ENCODE measurements around the gene ANTXR1. TPM values are rescaled to one million over a fixed set of nuclear protein-coding genes. Genes with fewer than 3 reads are reported as not detected.

Gene ANTXR1
- total RNA-seq, 1 experiment from 2014 or later: 25.7 TPM

DNA sequence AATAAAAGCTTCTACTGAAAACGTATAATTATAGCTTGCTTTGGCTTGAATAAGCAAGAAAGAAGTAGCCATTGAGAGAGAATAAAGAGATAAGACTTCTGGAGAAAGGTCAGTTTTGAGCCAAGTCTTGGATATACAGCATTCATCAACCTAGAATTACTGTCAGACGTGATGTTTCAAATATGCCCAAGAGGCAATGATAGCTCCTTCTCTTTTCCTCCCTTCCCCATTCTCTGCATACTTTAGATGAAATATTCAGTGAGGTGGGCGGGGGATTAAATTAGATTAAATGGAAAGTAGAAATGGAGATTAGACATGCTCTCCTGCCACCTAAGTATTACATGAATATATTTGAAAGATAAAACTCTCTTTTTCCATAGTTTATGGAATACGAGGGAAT, 8.7 kb downstream of the ANTXR1 start:
- Histone ChIP-seq H3K9ac (ENCODE audit: low read length) (no peak overlapping the region), H3K4me1 (ENCODE audit: control insufficient read depth in 1 of 2, insufficient read depth in 2 of 2, low read length in 2 of 2) (peaks cover 0 to 6% of the 10 kb centered on the region in 2 experiments; a peak in 1 of 4 replicates), H3K9me3 (ENCODE audit: control insufficient read depth in 1 of 2, insufficient read depth in 1 of 2, low read depth in 1 of 2, low read length in 2 of 2) (no peaks in the 10 kb centered on the region), H3K4me2 (ENCODE audit: low read length) (no peak overlapping the region), H3K79me2 (ENCODE audit: insufficient read depth, low read length) (0 out of 2 replicates have a peak, but pooled peaks cover 4% of the 10 kb centered on the region), H3K27me3 (ENCODE audit: insufficient read depth, low read length) (no peaks in the 10 kb centered on the region), H2AFZ (ENCODE audit: low read depth, low read length, poor library complexity, severe bottlenecking) (no peak overlapping the region), H3K4me3 (replicated peaks in 1 of 2; ENCODE audit: low read depth in 1 of 2, low read length in 2 of 2) (no peak overlapping the region), H3K27ac (ENCODE audit: low read depth, low read length) (no peak overlapping the region), H3K36me3 (ENCODE audit: control insufficient read depth in 1 of 2, insufficient read depth in 2 of 2, low read length in 2 of 2) (no peaks in the 10 kb centered on the region), H4K20me1 (ENCODE audit: insufficient read depth) (no peaks in the 10 kb centered on the region), H3K9me2 (ENCODE audit: insufficient read depth) (no peaks in the 10 kb centered on the region)
- RAD21 ChIA-PET (ENCODE audit: low non-redundant PET in 1 of 2, low total read pairs in 2 of 2, uncharacterized antibody in 2 of 2, unreplicated experiment in 2 of 2): no interaction called here
- no peak for ATAC-seq
- POLR2A ChIA-PET: no interaction called here
- CTCF ChIA-PET: no interaction called here
- intact Hi-C loops (cut with micrococcal nuclease): no loop called here
- TF ChIP-seq ZNF274 (IDR thresholded peaks at IDR 0.05; ENCODE audit: low read depth, low read length) (no peak), CBX3 (IDR thresholded peaks at IDR 0.05; ENCODE audit: low read depth) (no peak), ELF1 (IDR thresholded peaks at IDR 0.05; ENCODE audit: borderline replicate concordance, low read depth) (no peak)
- BruUV-seq (replicated peaks): no TSS peak
- no peak for DNase-seq (ENCODE audit: low read depth, low spot score)

DNA sequence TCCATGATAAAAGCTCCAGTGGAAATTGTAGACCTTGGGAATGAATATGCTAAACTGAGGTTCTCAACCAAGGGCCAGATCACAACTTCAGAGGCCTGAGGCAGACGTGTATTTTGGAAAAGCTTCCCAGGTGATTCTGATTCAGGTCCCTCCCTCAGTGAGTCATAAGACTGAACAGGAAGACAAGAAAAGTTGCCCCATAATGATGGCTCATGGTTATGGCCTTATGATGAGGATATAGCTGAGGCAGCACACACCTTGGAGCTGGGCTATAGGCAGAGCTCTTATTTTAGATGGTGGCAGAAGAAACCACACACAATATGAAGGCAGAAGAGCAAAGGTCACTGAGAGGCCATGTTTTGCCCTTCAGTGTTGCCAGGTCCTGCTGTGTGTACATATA, 9.6 kb downstream of the ANTXR1 start:
- Histone ChIP-seq H3K4me2 (ENCODE audit: low read length) (peak overlapping the region; percentile 6; the same call in 1 of the 2 replicates), H2AFZ (ENCODE audit: low read depth, low read length, poor library complexity, severe bottlenecking) (no peak overlapping the region), H3K4me1 (ENCODE audit: control insufficient read depth in 1 of 2, insufficient read depth in 2 of 2, low read length in 2 of 2) (peaks cover 0 to 6% of the 10 kb centered on the region in 2 experiments; a peak in 1 of 4 replicates), H3K27me3 (ENCODE audit: insufficient read depth, low read length) (no peaks in the 10 kb centered on the region), H3K9me2 (ENCODE audit: insufficient read depth) (no peaks in the 10 kb centered on the region), H3K4me3 (replicated peaks in 1 of 2; ENCODE audit: low read depth in 1 of 2, low read length in 2 of 2) (no peak overlapping the region), H3K27ac (ENCODE audit: low read depth, low read length) (no peak overlapping the region), H4K20me1 (ENCODE audit: insufficient read depth) (no peaks in the 10 kb centered on the region), H3K36me3 (ENCODE audit: control insufficient read depth in 1 of 2, insufficient read depth in 2 of 2, low read length in 2 of 2) (no peaks in the 10 kb centered on the region), H3K79me2 (ENCODE audit: insufficient read depth, low read length) (0 out of 2 replicates have a peak, but pooled peaks cover 4% of the 10 kb centered on the region), H3K9ac (ENCODE audit: low read length) (no peak overlapping the region), H3K9me3 (ENCODE audit: control insufficient read depth in 1 of 2, insufficient read depth in 1 of 2, low read depth in 1 of 2, low read length in 2 of 2) (no peaks in the 10 kb centered on the region)
- TF ChIP-seq CEBPB (IDR thresholded peaks at IDR 0.05; ENCODE audit: low read depth): peak; percentile 13; the same call in 1 of the 2 replicates
- TF ChIP-seq ZFX (IDR thresholded peaks at IDR 0.05): no peak
- no peak for ATAC-seq
- RAD21 ChIA-PET (ENCODE audit: low non-redundant PET in 1 of 2, low total read pairs in 2 of 2, uncharacterized antibody in 2 of 2, unreplicated experiment in 2 of 2): no interaction called here
- POLR2A ChIA-PET: no interaction called here
- no TSS peak for BruUV-seq (replicated peaks)
- no peak for DNase-seq (ENCODE audit: low read depth, low spot score)
- intact Hi-C loops (cut with micrococcal nuclease): no loop called here
- CTCF ChIA-PET: no interaction called here

Data from HCT116 (cell line).